Activated naive CD4-positive, alpha-beta T cell treated with anti-CD3 and anti-CD28 coated beads, Interleukin-2, amount 10 ng/mL, durations not matched to agents 5 hours and 36 hours (primary cell): ENCODE measurements around the gene FANCI. TPM values are rescaled to one million over a fixed set of nuclear protein-coding genes. Genes with fewer than 3 reads are reported as not detected.

Experiments
- microRNA-seq: library from miRNA; unstranded; fragments of <30 nt; microRNA quantifications from one replicate; pipeline ENCODE4 v1.2.0, GENCODE V29; 2022; ENCODE audit warnings: borderline microRNAs expressed, borderline replicate concordance
- total RNA-seq, 2 experiments: library from RNA; stranded (reverse); gene quantifications; one replicate each; pipeline ENCODE4 v1.2.3, GENCODE V29; 2021

FANCI gene
- total RNA-seq = 100 to 1,000 TPM; 153 to 161 TPM

GRCh38 chr15:89243691-89244573, at the start of gene FANCI:
TSS of gene FANCI (plus strand) at chr15:89243979. CDS start at chr15:89247648, 3,669 bp downstream.

GRCh38 chr15:89221543-89221942, 22.2 kb upstream of the FANCI start, which contains the start of gene RLBP1:
TSS of gene RLBP1 (minus strand) at chr15:89221579. CDS start at chr15:89218975, 2,604 bp downstream.

GRCh38 chr15:89334510-89335297, 90.9 kb downstream of the FANCI start, which contains the start of gene POLG:
TSS of gene POLG (minus strand) at chr15:89334824. CDS start at chr15:89333754, 1,070 bp downstream.

Small RNA genes lying within 50 kb of the gene (microRNA-seq; reads per million reads assigned to microRNA genes)
- not detected for gene MIR6766

Other genes with a start within 250 kb of the FANCI start
- 10 to 100 TPM; 62.0 to 64.5 TPM for gene ABHD2, start 155.5 kb upstream of the FANCI start, total RNA-seq
- not detected for gene RLBP1, start 22.4 kb upstream of the FANCI start, total RNA-seq
- gene POLG, start 90.8 kb downstream of the FANCI start, total RNA-seq = 100 to 1,000 TPM; 101 to 104 TPM